GM19324 (cell line): ENCODE data around the gene IFNLR1.
A peak's percentile ranks its signal among the peaks of the same experiment; 100 is the strongest.

Experiments
- ATAC-seq: cut with Tn5 transposase; IDR thresholded peaks from one replicate; pipeline ENCODE4 v1.9.1; 2021; ENCODE audit warnings: mild to moderate bottlenecking, moderate library complexity; ENCODE audit not compliant: unreplicated experiment, low FRiP score

IFNLR1 gene

GRCh38 chr1:24206516-24207394 lies 19.7 kb upstream of the IFNLR1 start:
- no peak for ATAC-seq

- no peak for ATAC-seq
Measured at GRCh38 chr1:24206083-24206464, 19.0 kb upstream of the IFNLR1 start.

DNA sequence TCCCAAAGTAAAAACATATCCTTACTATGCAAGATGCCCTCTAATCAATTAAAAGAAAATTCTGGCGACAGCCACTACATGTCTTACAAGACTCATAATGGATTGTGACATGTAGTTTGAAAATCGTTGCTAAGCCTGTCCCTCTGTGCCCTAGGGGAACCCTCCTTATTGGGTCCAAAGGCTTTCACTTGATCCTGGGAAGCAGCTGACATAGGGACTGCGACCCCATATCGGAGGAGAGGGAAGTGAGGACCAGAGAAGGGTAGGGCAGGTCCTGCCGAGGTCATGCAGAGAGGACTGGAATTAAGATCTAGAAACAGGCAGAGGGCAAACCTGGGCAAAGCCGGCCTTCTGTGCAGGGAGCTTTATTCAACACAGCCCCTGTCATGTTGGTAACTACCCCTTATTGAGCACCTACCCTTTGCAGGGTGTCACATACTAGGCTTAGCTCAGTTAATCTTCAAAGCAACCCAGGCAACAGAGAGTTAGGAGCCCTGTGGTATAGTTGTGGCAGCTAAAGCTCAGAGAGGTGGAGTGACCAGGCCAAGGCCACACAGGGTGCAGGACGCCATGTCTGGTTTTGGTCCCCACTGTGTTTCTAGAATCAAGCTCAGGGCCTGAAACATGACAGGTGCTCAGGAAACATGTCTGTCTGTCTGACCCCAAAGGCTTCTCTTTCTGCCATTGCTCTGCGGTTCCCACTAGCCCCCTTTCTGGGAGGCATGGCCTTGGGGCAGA lies 18.4 kb upstream of the IFNLR1 start:
- no peak for ATAC-seq

DNA sequence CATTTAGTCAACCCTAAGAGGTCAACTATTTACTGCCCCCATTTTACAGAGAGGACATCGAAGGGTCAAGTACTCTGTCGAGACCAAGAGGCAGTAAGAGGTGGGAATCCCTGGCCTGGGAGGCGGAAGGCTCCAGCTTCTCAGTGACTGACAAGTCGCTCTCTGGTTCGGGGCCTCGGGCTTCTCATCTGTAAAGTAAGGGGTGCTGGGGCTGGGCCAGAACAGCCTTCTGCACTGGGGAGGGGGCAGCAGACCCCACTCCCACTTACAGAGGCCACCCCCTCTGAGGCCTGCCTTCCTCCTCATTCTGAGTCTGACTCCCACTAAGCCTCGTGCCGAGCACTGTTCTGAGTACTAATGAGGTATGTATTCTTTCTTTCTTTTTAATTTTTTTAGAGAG lies 17.0 kb upstream of the IFNLR1 start:
- no peak for ATAC-seq

DNA sequence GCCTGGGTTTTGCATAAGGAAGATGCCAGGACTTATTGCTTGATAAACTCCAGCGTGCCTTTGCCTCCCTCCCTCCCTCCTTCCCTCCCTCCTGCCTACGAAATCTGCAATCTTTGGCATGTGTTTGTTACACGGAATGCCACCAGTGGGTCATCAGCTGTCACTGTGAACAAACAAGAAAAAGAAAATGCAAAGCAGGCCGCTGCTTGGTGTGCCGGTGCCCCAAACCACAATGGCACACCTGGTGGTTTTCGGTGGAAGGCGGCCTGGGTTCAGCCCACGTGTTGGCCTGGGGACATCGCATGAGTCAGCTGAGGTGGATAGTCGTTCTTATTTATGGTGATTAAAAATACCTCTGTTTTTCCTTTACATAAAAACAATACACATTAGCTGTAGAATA lies 16.3 kb upstream of the IFNLR1 start:
- peak; percentile 72 for ATAC-seq

DNA sequence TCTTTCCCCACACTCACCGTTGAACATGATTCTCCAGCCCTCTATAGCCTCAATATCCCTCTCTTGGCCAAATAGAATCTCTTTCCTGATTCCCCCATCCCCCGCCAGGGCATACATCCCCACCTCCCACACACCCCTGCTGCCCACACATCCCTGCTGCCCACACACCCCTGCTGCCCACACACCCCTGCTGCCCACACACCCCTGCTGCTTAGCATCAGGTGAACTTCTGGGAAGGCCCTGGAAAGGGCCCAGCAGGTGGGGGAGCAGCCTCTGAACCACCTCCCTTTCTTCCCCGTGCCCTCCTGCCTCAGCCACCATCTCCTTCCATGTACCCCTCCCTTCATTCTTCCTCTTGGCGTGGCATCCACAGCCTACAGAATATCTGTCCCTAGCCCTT lies 15.9 kb upstream of the IFNLR1 start:
- ATAC-seq = no peak

DNA sequence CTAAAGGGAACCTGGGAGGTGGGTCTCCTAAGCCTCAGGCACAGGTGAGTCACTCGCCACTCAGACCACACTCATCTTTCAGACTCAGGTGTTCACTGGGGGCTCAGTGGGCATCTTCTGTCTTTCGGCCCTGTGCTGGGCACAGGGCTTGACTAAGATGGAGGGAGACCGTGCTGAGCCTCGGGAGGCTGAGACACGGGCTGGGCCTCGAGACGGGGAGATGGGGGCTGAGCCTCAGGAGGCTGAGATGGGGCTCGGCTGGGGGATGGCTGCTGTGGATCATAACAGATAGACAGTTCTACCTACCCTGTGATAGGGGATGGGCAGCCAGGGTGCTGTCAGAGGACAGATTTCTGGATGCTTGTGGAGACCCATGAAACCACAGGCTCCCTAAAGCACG lies 15.5 kb upstream of the IFNLR1 start:
- no peak for ATAC-seq

DNA sequence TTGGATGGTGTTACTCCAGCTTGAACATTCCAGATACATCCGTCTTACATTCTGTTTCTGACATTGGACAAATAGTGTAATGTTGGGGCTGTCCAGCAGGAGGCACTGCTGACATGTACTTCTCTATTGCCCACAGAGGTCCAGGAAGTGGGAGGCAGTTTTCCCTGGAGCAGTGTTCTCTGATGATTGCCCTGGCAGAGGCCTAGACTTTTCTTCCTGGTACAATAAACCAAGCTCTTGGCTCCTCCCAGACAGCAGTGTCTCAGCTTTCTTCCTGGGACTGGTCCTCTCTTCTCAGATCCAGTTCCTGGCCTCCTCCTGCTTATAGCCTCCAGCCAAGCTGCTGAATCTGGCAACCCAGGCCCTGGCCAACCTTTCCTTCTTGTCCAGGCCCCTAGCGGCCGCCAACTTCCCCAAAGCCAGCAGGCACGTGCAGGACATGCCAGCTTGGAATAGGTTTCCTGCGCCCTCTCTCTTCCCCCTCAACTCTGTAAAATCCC lies 14.9 kb upstream of the IFNLR1 start:
- no peak for ATAC-seq

- ATAC-seq = no peak
Measured at GRCh38 chr1:24199291-24199900, 12.3 kb upstream of the IFNLR1 start.

- no peak for ATAC-seq
Measured at GRCh38 chr1:24198766-24199165, 11.7 kb upstream of the IFNLR1 start.

GRCh38 chr1:24195874-24196273 lies 8.8 kb upstream of the IFNLR1 start:
- no peak for ATAC-seq

- no peak for ATAC-seq
Measured at GRCh38 chr1:24195136-24195535, 8.0 kb upstream of the IFNLR1 start.

- no peak for ATAC-seq
Measured at GRCh38 chr1:24193046-24193445, 6.0 kb upstream of the IFNLR1 start.

- no peak for ATAC-seq
Measured at GRCh38 chr1:24191860-24192259, 4.8 kb upstream of the IFNLR1 start.

DNA sequence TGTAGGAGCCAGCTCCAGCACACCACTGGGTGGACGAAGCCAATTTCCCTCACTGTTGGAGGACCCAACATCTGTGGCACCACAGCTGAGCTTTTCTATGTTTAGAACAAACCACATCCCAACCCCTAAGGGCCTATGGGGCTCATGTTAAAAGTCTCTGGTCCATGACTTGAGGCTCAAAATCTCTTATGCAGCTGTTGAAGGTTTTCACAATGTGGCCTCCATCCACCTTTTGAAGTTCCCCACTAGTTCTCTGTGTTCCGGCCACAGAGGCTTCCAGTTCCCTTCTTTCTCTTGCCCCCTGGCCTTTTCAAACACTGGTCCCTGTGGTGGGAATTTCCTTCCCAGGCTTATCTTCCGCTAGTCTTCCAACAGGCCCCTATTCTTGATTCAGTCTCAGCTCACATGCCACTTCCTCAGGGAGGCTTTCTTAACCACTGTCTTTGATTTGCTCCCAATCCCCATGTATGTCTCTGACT lies 3.9 kb upstream of the IFNLR1 start:
- ATAC-seq = peak; percentile 35

DNA sequence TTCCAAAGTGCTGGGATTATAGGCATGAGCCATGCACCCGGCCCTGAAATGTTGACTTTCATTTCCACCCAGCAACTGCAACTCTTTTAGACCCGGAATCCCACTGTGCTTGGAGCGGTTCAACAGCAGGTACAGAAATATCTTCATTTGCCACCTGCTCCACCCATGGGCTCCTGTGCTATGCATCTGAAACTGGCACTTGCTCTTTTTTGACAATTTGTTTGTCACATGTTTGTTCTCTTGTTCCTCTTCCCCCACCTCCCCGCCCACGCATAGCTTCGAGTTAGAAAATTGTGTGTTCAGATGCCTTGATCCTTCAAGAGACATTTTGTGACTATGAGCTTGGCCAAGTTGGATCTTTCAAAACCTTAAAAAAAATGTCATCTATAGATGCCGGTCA lies 2.4 kb upstream of the IFNLR1 start:
- ATAC-seq = peak; percentile 35

GRCh38 chr1:24186711-24186992 lies 437 bp downstream of the IFNLR1 start:
- ATAC-seq = no peak

DNA sequence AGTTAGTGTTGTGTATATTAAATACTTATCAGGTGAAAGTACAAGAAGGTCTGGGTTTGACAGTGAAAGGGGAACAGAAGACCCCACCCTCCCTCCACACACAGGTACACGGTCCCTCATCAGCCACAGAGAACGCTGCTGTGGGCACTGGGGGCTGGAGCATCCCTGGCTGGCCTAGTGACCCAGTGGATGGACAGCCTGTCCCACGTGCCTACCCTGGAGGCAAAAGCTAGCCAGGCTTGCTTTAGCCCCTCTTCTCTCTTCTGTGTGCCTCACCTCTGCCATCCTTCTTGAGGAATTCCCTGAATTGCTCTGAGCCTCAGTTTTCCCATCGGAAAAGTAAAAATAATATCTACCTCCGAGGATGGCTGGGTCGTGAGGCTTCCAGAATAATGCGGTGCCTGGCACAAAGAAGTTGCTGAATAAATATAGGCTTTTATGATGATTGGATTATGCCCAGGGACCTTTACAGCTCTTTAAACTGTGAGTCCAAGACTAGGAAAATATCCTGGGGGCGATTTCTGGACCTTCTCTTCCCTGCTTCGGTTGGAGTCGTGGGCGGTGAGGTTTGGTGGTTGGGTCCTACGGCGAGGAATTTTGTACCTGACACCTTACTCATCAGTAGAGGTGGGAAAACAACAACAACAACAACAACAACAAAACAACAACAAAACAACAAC lies 918 bp downstream of the IFNLR1 start:
- ATAC-seq = no peak

- ATAC-seq = no peak
Measured at GRCh38 chr1:24185076-24185475, 2.0 kb downstream of the IFNLR1 start.

- ATAC-seq = no peak
Measured at GRCh38 chr1:24182061-24182460, 5.0 kb downstream of the IFNLR1 start.

- ATAC-seq = no peak
Measured at GRCh38 chr1:24181619-24182018, 5.5 kb downstream of the IFNLR1 start.
